Activated CD4-positive, alpha-beta memory T cell treated with anti-CD3 and anti-CD28 coated beads for 36 hours (primary cell): Measurements from ENCODE around the gene PDCL3. TPM values are rescaled to one million over a fixed set of nuclear protein-coding genes. Genes with fewer than 3 reads are reported as not detected.

Source experiments
- CTCF ChIA-PET: fragments of 350-600 bp; sonication (Branson Sonifier 250); formaldehyde crosslinking; loops from one replicate; lab custom pipeline; 2021; ENCODE audit warnings: antibody characterized with exemption, inconsistent platforms; lab: Charles Lee
- POLR2A ChIA-PET: fragments of 350-600 bp; sonication (Branson Sonifier 250); formaldehyde crosslinking; loops from one replicate; lab custom pipeline; 2021; ENCODE audit warnings: antibody characterized with exemption; lab: Charles Lee
- DNase-seq: peaks from one replicate; pipeline ENCODE4 v3.0.0-alpha.2; 2020
- H3K27ac Mint-ChIP-seq: one replicate; pipeline ENCODE4 v1.8.0; 2021; ENCODE audit warnings: mixed read lengths
- H3K27me3 Mint-ChIP-seq: one replicate; pipeline ENCODE4 v1.8.0; 2021; ENCODE audit warnings: mixed read lengths
- H3K36me3 Mint-ChIP-seq: one replicate; pipeline ENCODE4 v1.8.0; 2021; ENCODE audit warnings: mixed read lengths
- H3K4me1 Mint-ChIP-seq: one replicate; pipeline ENCODE4 v1.8.0; 2021; ENCODE audit warnings: low read depth, mixed read lengths
- H3K4me3 Mint-ChIP-seq: one replicate; pipeline ENCODE4 v1.8.0; 2021; ENCODE audit warnings: mild to moderate bottlenecking, mixed read lengths
- H3K9me3 Mint-ChIP-seq: one replicate; pipeline ENCODE4 v1.8.0; 2021; ENCODE audit warnings: mixed read lengths
- intact Hi-C: fragments of 100-400 bp; cut with micrococcal nuclease; formaldehyde crosslinking; loops from one replicate; pipeline ENCODE4 v1.15.1; 2023
- total RNA-seq, 2 experiments: library from RNA; stranded (reverse); gene quantifications; one replicate each; pipeline ENCODE4 v1.2.3, GENCODE V29; 2021

PDCL3 gene
- total RNA-seq, 2 experiments from 2014 or later = 45.9 to 47.7 TPM

GRCh38 chr2:100563407-100564247, 834 bp downstream of the PDCL3 start:
- Mint-ChIP-seq H3K36me3 (peaks cover 14% of the 10 kb centered on the region), H3K4me3 (peak overlapping the region; percentile 88), H3K27me3 (no peaks in the 10 kb centered on the region), H3K9me3 (no peaks in the 10 kb centered on the region), H3K4me1 (peaks cover 34% of the 10 kb centered on the region), H3K27ac (peak overlapping the region; percentile 98)
- CTCF ChIA-PET = interaction anchor here (0.5 to 2.3 kb wide), 7 partner anchors 11 to 845 kb away, joined by 3 to 9 read pairs (median 4); no protein-coding TSS in a partner anchor
- intact Hi-C loops = loop anchor here (2.0 to 5.0 kb wide), 2 partner anchors 146 to 689 kb away; partner anchors contain the start of genes CHST10 and CNOT11
- POLR2A ChIA-PET = interaction anchor here (1.0 to 3.1 kb wide), 3 partner anchors 15 to 439 kb away, joined by 3 to 27 read pairs (median 9); partner anchors contain the start of gene RPL31
- DNase-seq = no peak

- DNase-seq = no peak
- peaks cover 23% of the 10 kb centered on the region for H3K4me1 Mint-ChIP-seq
- H3K36me3 Mint-ChIP-seq = peaks cover 40% of the 10 kb centered on the region
- no peaks in the 10 kb centered on the region for H3K27me3 Mint-ChIP-seq
- H3K4me3 Mint-ChIP-seq = no peak overlapping the region
- intact Hi-C loops = no loop called here
- H3K9me3 Mint-ChIP-seq = no peaks in the 10 kb centered on the region
- H3K27ac Mint-ChIP-seq = peak overlapping the region; percentile 57
- ChIA-PET POLR2A (no interaction called here), CTCF (interaction anchor here (0.6 kb wide), 1 partner anchor 566 kb away, joined by 3 read pairs; no protein-coding TSS in a partner anchor)
Observed at GRCh38 chr2:100568989-100569388, 6.2 kb downstream of the PDCL3 start.

GRCh38 chr2:100571668-100572067, 8.9 kb downstream of the PDCL3 start:
- intact Hi-C loops = no loop called here
- Mint-ChIP-seq H3K9me3 (no peaks in the 10 kb centered on the region), H3K4me3 (no peak overlapping the region), H3K4me1 (peaks cover 11% of the 10 kb centered on the region), H3K36me3 (peaks cover 48% of the 10 kb centered on the region), H3K27ac (no peak overlapping the region), H3K27me3 (no peaks in the 10 kb centered on the region)
- DNase-seq = no peak
- POLR2A ChIA-PET = no interaction called here
- CTCF ChIA-PET = no interaction called here

GRCh38 chr2:100577777-100578176, 15.0 kb downstream of the PDCL3 start:
- CTCF ChIA-PET = no interaction called here
- intact Hi-C loops = no loop called here
- peaks cover 20% of the 10 kb centered on the region for H3K4me1 Mint-ChIP-seq
- peaks cover 25% of the 10 kb centered on the region for H3K36me3 Mint-ChIP-seq
- no peaks in the 10 kb centered on the region for H3K27me3 Mint-ChIP-seq
- POLR2A ChIA-PET = no interaction called here
- no peak overlapping the region for H3K4me3 Mint-ChIP-seq
- no peak for DNase-seq
- no peak overlapping the region for H3K27ac Mint-ChIP-seq
- H3K9me3 Mint-ChIP-seq = no peaks in the 10 kb centered on the region

GRCh38 chr2:100580367-100581276, 17.8 kb downstream of the PDCL3 start:
- peak overlapping the region; percentile 96 for H3K27ac Mint-ChIP-seq
- intact Hi-C loops = loop anchor here (1.0 to 10.0 kb wide), 7 partner anchors 8 to 1246 kb away; partner anchors contain the start of genes CNOT11, EIF5B, PDCL3 and TBC1D8
- H3K36me3 Mint-ChIP-seq = peaks cover 13% of the 10 kb centered on the region
- POLR2A ChIA-PET = interaction anchor here (1.3 to 3.1 kb wide), 2 partner anchors 13 to 18 kb away, joined by 4 to 27 read pairs; partner anchors contain the start of gene PDCL3
- H3K4me1 Mint-ChIP-seq = peaks cover 38% of the 10 kb centered on the region
- no peaks in the 10 kb centered on the region for H3K27me3 Mint-ChIP-seq
- H3K4me3 Mint-ChIP-seq = peak overlapping the region; percentile 71
- peak; percentile 64 for DNase-seq
- CTCF ChIA-PET = interaction anchor here (0.6 to 2.3 kb wide), 6 partner anchors 10 to 318 kb away, joined by 3 to 9 read pairs (median 4); partner anchors contain the start of gene PDCL3
- H3K9me3 Mint-ChIP-seq = no peaks in the 10 kb centered on the region

- intact Hi-C loops = loop anchor here (1.0 to 10.0 kb wide), 6 partner anchors 19 to 1246 kb away; partner anchors contain the start of genes CNOT11, EIF5B, PDCL3 and TBC1D8
Observed at GRCh38 chr2:100581277-100581612, 18.5 kb downstream of the PDCL3 start.

GRCh38 chr2:100584816-100585215, 22.0 kb downstream of the PDCL3 start:
- Mint-ChIP-seq H3K4me3 (no peak overlapping the region), H3K27me3 (no peaks in the 10 kb centered on the region), H3K9me3 (no peaks in the 10 kb centered on the region), H3K4me1 (peaks cover 55% of the 10 kb centered on the region), H3K27ac (no peak overlapping the region), H3K36me3 (peaks cover 3% of the 10 kb centered on the region)
- DNase-seq = no peak
- intact Hi-C loops = loop anchor here (10.0 kb wide), 3 partner anchors 230 to 1250 kb away; partner anchors contain the start of genes EIF5B, TBC1D8 and TXNDC9
- ChIA-PET CTCF (interaction anchor here (0.7 kb wide), 1 partner anchor 9 kb away, joined by 5 read pairs; no protein-coding TSS in a partner anchor), POLR2A (no interaction called here)

More at GRCh38 chr2:100581277-100581612, 18.5 kb downstream of the PDCL3 start:
- Mint-ChIP-seq H3K27me3 (no peaks in the 10 kb centered on the region), H3K9me3 (no peaks in the 10 kb centered on the region), H3K4me1 (peaks cover 41% of the 10 kb centered on the region), H3K4me3 (peak overlapping the region; percentile 71), H3K27ac (peak overlapping the region; percentile 96), H3K36me3 (peaks cover 8% of the 10 kb centered on the region)
- ChIA-PET CTCF (interaction anchor here (0.6 to 2.3 kb wide), 4 partner anchors 13 to 26 kb away, joined by 4 to 9 read pairs (median 6); partner anchors contain the start of gene PDCL3), POLR2A (interaction anchor here (1.3 to 3.1 kb wide), 2 partner anchors 12 to 18 kb away, joined by 4 to 27 read pairs; partner anchors contain the start of gene PDCL3)
- no peak for DNase-seq

- no peaks in the 10 kb centered on the region for H3K36me3 Mint-ChIP-seq
- peaks cover 43% of the 10 kb centered on the region for H3K4me1 Mint-ChIP-seq
- peak overlapping the region; percentile 73 for H3K27ac Mint-ChIP-seq
- no peaks in the 10 kb centered on the region for H3K9me3 Mint-ChIP-seq
- CTCF ChIA-PET = no interaction called here
- POLR2A ChIA-PET = interaction anchor here (0.7 to 1.3 kb wide), 3 partner anchors 9 to 212 kb away, joined by 3 read pairs; no protein-coding TSS in a partner anchor
- peak overlapping the region; percentile 5 for H3K4me3 Mint-ChIP-seq
- no peaks in the 10 kb centered on the region for H3K27me3 Mint-ChIP-seq
- intact Hi-C loops = loop anchor here (1.0 to 10.0 kb wide), 5 partner anchors 8 to 1253 kb away; partner anchors contain the start of genes EIF5B, PDCL3, TBC1D8 and TXNDC9
- DNase-seq = peak; percentile 34
Observed at GRCh38 chr2:100588071-100588786, 25.4 kb downstream of the PDCL3 start.

GRCh38 chr2:100589527-100589926, 26.7 kb downstream of the PDCL3 start:
- no peak overlapping the region for H3K4me3 Mint-ChIP-seq
- intact Hi-C loops = loop anchor here (10.0 kb wide), 3 partner anchors 225 to 1255 kb away; partner anchors contain the start of genes EIF5B, TBC1D8 and TXNDC9
- no peak overlapping the region for H3K27ac Mint-ChIP-seq
- no peaks in the 10 kb centered on the region for H3K27me3 Mint-ChIP-seq
- no peaks in the 10 kb centered on the region for H3K9me3 Mint-ChIP-seq
- peaks cover 41% of the 10 kb centered on the region for H3K4me1 Mint-ChIP-seq
- no peak for DNase-seq
- ChIA-PET CTCF (no interaction called here), POLR2A (no interaction called here)
- H3K36me3 Mint-ChIP-seq = no peaks in the 10 kb centered on the region

GRCh38 chr2:100592226-100592625, 29.4 kb downstream of the PDCL3 start:
- Mint-ChIP-seq H3K4me3 (no peak overlapping the region), H3K27me3 (no peaks in the 10 kb centered on the region), H3K36me3 (no peaks in the 10 kb centered on the region), H3K27ac (no peak overlapping the region), H3K4me1 (peaks cover 34% of the 10 kb centered on the region), H3K9me3 (no peaks in the 10 kb centered on the region)
- CTCF ChIA-PET = interaction anchor here (3.7 kb wide), 1 partner anchor 15 kb away, joined by 22 read pairs; no protein-coding TSS in a partner anchor
- POLR2A ChIA-PET = no interaction called here
- intact Hi-C loops = no loop called here
- DNase-seq = no peak
